ENCODE results near the gene BEND4. TPM values are rescaled to one million over a fixed set of nuclear protein-coding genes. Genes with fewer than 3 reads are reported as not detected.

BEND4 gene
- total and polyA plus RNA-seq, 2 of the 4 experiments (the other 2 are of a cell fraction) = not detected

DNA sequence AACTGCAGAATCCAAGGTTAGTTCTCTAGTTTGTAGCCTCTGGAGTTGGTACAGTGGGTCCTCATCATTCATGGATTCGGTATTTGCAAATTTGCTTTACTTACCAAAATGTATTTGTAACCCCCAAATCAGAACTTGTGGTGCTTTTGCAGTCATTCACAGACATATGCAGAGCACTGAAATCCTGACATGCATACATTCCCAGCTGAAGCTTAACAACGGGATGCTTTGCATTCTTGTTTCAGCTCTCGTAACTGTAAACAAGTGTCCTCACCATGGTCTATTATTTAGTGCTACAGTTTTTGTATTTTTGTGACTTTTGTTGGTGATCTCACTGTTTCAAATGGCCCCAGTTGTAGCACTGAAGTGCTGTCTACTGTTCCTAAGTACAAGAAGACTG, 16.1 kb downstream of the BEND4 start:
- Histone ChIP-seq H3K4ac (ENCODE audit: low read depth, low read length) (no peak overlapping the region), H2BK120ac (ENCODE audit: low read depth, low read length) (no peak overlapping the region), H4K5ac (ENCODE audit: low read depth, low read length) (no peak overlapping the region), H3K9me1 (ENCODE audit: insufficient read depth, low read length) (no peaks in the 10 kb centered on the region), H3K27me3 (ENCODE audit: control insufficient read depth, insufficient read depth, low read length) (no peaks in the 10 kb centered on the region), H3K4me1 (ENCODE audit: control insufficient read depth, insufficient read depth, low read length) (no peaks in the 10 kb centered on the region), H4K8ac (ENCODE audit: low read depth in 2 of 2, low read length in 2 of 2) (no peak overlapping the region), H3K9ac (ENCODE audit: low read depth, low read length) (no peak overlapping the region), H2AK5ac (ENCODE audit: low read depth, low read length) (no peak overlapping the region), H3K14ac (replicated peaks; ENCODE audit: low read depth, low read length) (no peak overlapping the region), H3K18ac (ENCODE audit: low read depth, low read length) (no peak overlapping the region), H3K4me3 (ENCODE audit: insufficient read depth, low read depth, low read length) (no peak overlapping the region), H4K91ac (ENCODE audit: insufficient read depth, low read depth, low read length) (no peak overlapping the region), H3K23ac (ENCODE audit: low read depth, low read length) (no peak overlapping the region), H2BK15ac (ENCODE audit: low read depth, low read length) (no peak overlapping the region), H3K27ac (ENCODE audit: insufficient read depth, low read length) (no peak overlapping the region), H3K56ac (ENCODE audit: extremely low read depth, insufficient read depth, low read length) (no peak overlapping the region), H3K79me1 (ENCODE audit: low read depth in 1 of 2, low read length in 2 of 2) (no peaks in the 10 kb centered on the region), H3K36me3 (ENCODE audit: control insufficient read depth, insufficient read depth, low read length) (no peaks in the 10 kb centered on the region), H2BK5ac (ENCODE audit: low read depth, low read length, poor library complexity, severe bottlenecking) (no peak overlapping the region), H3K9me3 (ENCODE audit: control insufficient read depth, insufficient read depth, low read length) (no peaks in the 10 kb centered on the region), H2AFZ (replicated peaks; ENCODE audit: low read length, poor library complexity) (no peak overlapping the region), H3K4me2 (ENCODE audit: low read depth, low read length) (no peak overlapping the region), H2BK20ac (ENCODE audit: low read depth, low read length) (no peak overlapping the region), H4K20me1 (ENCODE audit: insufficient read depth, low read length) (no peaks in the 10 kb centered on the region), H2AK9ac (replicated peaks; ENCODE audit: low read depth, low read length, poor library complexity) (no peak overlapping the region)
- no TSS peak for BruUV-seq (replicated peaks)
- intact Hi-C loops (cut with micrococcal nuclease) = no loop called here
- ATAC-seq (ENCODE audit: low read depth) (no peak), DNase-seq (no peak)
- in situ Hi-C loops (cut with MboI; ENCODE audit: low sequenced_read_pairs) = no loop called here
- TF ChIP-seq CTCF (conservative IDR thresholded peaks at IDR 0.05; ENCODE audit: low read depth, low read length) (no peak), ELK1 (IDR thresholded peaks at IDR 0.05; ENCODE audit: borderline replicate concordance, low read depth, low read length) (no peak), SMC3 (IDR thresholded peaks at IDR 0.05; ENCODE audit: low read depth, low read length) (no peak), RAD21 (IDR thresholded peaks at IDR 0.05; ENCODE audit: low read length) (no peak), CEBPB (IDR thresholded peaks at IDR 0.05; ENCODE audit: low read depth, low read length) (no peak)
- POLR2A ChIA-PET (ENCODE audit: unreplicated experiment) = no interaction called here
- WGBS, 2 experiments (ENCODE audit: extremely low coverage in 2 of 2, insufficient read length in 1 of 2) = no CpG with 5 or more reads among the region's 3 CpGs
- CTCF ChIA-PET = no interaction called here
- dilution Hi-C loops (cut with HindIII; ENCODE audit: low sequenced_read_pairs, unreplicated experiment) = no loop called here

Data from IMR-90 (cell line).